ENCODE results near the gene SLC8A3. TPM values are rescaled to one million over a fixed set of nuclear protein-coding genes. Genes with fewer than 3 reads are reported as not detected.

The SLC8A3 gene
- total RNA-seq, 1 experiment from 2014 or later, result 0.13 TPM

GRCh38 chr14:70032016-70032415 is 156.7 kb downstream of the SLC8A3 start:
- no peak overlapping the region for H2BK5ac ChIP-seq (ENCODE audit: insufficient read length, low read length)
- Mint-ChIP-seq H3K27me3 (ENCODE audit: low read depth) (0 out of 2 replicates have a peak, but pooled peaks cover 2% of the 10 kb centered on the region), H3K36me3 (ENCODE audit: insufficient read depth in 1 of 3, low read depth in 3 of 3) (no peaks in the 10 kb centered on the region), H3K27ac (0 out of 7 replicates have a peak overlapping the region, but pooled peaks of 1 of the 3 experiments have one; percentile 80), H3K9me3 (no peaks in the 10 kb centered on the region), H3K4me1 (peaks cover 16 to 23% of the 10 kb centered on the region in 2 experiments), H3K4me3 (no peak overlapping the region)
- no peak overlapping the region for H3K4me2 ChIP-seq (ENCODE audit: insufficient read depth, insufficient read length, low read length)
- H2BK20ac ChIP-seq (ENCODE audit: low read depth, low read length, poor library complexity, severe bottlenecking), result no peak overlapping the region
- no peak overlapping the region for H3K9ac ChIP-seq (ENCODE audit: extremely low read depth, insufficient read length, low read length)
- no peak overlapping the region for H2BK120ac ChIP-seq (ENCODE audit: low read depth, low read length, poor library complexity, severe bottlenecking)
- no peak overlapping the region for H2BK12ac ChIP-seq (ENCODE audit: insufficient read length, low read depth, low read length)
- no peaks in the 10 kb centered on the region; the same call in 1 of the 2 replicates for H3K4me1 ChIP-seq (ENCODE audit: insufficient read depth, low read length)
- no peak for TF ChIP-seq CTCF (conservative IDR thresholded peaks at IDR 0.05)
- H3K56ac ChIP-seq (ENCODE audit: insufficient read length, low read depth, low read length), result no peak overlapping the region
- no peaks in the 10 kb centered on the region for H3K79me2 ChIP-seq (ENCODE audit: insufficient read depth, low read length)
- H3K27ac ChIP-seq (ENCODE audit: insufficient read length, low read depth, low read length), result no peak overlapping the region
- no CpG with 5 or more reads among the region's 9 CpGs for WGBS (ENCODE audit: extremely low coverage, insufficient read length, low lambda C conversion rate)
- no peak overlapping the region for H4K8ac ChIP-seq (replicated peaks; ENCODE audit: insufficient read length, low read depth, low read length)
- no peaks in the 10 kb centered on the region for H3K79me1 ChIP-seq (ENCODE audit: insufficient read depth, low read depth, low read length, poor library complexity, severe bottlenecking)
- no peak for DNase-seq
- H3K18ac ChIP-seq (ENCODE audit: insufficient read length, low read depth, low read length), result no peak overlapping the region
- no peak overlapping the region for H4K5ac ChIP-seq (ENCODE audit: insufficient read length, low read depth, low read length)
- no peak overlapping the region; the same call in 1 of the 2 replicates for H3K14ac ChIP-seq (ENCODE audit: insufficient read depth, low read length)
- H4K20me1 ChIP-seq (ENCODE audit: control insufficient read depth, insufficient read depth, insufficient read length), result no peaks in the 10 kb centered on the region
- H3K23ac ChIP-seq (ENCODE audit: insufficient read length, low read depth, low read length), result no peak overlapping the region
- H2AK5ac ChIP-seq (ENCODE audit: insufficient read length, low read length), result no peak overlapping the region
- no peaks in the 10 kb centered on the region for H3K27me3 ChIP-seq (ENCODE audit: insufficient read depth, low read length)
- no peak overlapping the region for H4K91ac ChIP-seq (ENCODE audit: insufficient read length, low read depth, low read length)
- no peaks in the 10 kb centered on the region for H3K9me3 ChIP-seq (ENCODE audit: control insufficient read depth, low read depth, low read length)
- no peak overlapping the region for H3T11ph ChIP-seq (ENCODE audit: low read length)
- H3K23me2 ChIP-seq (ENCODE audit: insufficient read length, low read depth, low read length, poor library complexity, severe bottlenecking), result no peaks in the 10 kb centered on the region
- no peak overlapping the region for H2BK15ac ChIP-seq (ENCODE audit: low read depth, low read length)
- H3K4ac ChIP-seq (ENCODE audit: low read depth, low read length), result no peak overlapping the region; the same call in 1 of the 2 replicates
- H2AFZ ChIP-seq (ENCODE audit: low read length), result no peak overlapping the region

Data from H9 (cell line).